SH-SY5Y (cell line): Measurements from ENCODE around the gene HTR1A.

Source experiments
- GATA2 ChIP-seq: IDR thresholded peaks from 2 replicates; pipeline ENCODE4 v1.6.1; 2011; ENCODE audit warnings: mild to moderate bottlenecking, low read depth, low read length
- GATA3 ChIP-seq: IDR thresholded peaks from 2 replicates; pipeline ENCODE4 v1.6.1; 2011; ENCODE audit warnings: low read depth, mild to moderate bottlenecking, low read length, moderate library complexity

The HTR1A gene

DNA sequence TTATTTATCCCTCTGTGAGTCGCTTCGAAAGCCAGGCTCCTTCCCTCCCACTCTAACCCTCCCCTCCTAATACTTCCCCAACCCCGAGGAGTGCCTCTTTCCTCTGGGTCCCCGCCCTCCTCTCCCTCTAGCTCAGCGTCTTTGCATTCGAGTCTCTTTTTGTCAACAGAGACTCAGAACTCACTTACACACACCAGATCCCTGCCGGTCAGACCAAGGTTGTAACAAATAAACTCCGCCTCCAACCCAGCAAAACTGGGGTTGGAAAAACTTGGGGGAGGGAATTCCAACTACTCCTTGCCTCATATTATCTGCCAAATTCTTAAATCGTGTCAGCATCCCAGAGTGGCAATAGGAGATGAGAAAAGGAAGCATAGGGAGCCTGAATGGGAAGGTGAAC, at the start of gene HTR1A:
HTR1A (minus strand) TSS at position 167 of the 400 bp plus-strand sequence. CDS start 726 bp downstream, outside the sequence.
- TF ChIP-seq GATA3 (no peak), GATA2 (no peak)

DNA sequence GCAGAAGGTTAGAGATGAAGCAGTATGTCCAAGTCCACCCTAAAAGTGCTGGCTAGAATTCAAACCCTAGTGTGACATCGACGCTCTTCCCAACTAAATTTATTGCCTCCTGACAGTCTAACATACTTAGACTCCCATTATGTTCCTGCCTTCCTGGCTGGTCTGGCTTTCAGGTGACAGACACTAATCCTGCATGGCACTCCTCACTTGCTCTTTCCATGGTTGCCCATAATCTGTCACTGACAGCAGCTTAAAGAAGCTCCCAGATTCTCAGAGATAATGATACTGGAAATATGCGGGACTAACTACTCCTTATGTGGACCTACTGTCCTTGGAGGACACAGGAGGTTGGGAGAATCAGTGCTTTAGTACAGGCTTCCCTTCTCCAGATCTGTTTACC, 41.7 kb upstream of the HTR1A start:
- no peak for TF ChIP-seq GATA3
- TF ChIP-seq GATA2 = no peak

DNA sequence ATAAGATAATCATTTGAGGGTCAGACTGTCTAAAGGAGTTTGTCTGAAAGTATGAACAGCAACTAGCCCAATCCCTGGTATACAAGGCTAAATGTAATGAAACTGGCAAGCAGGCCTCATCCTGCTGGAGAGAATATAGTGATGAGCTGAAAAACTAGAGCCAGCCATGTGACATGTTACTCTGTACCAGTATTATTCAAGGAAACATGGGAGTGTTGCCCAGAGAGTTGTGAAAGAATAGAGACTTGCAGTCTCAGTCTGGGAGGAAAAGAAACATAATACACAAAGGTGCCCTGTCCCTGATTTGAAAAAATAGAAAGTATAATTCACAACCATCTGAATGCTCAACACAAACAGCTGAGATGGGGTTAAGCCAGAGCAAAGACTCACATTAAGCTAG, 37.9 kb upstream of the HTR1A start:
- TF ChIP-seq GATA3 (no peak), GATA2 (no peak)

- no peak for TF ChIP-seq GATA3
- TF ChIP-seq GATA2 = no peak
Observed at GRCh38 chr5:63987053-63987452, 24.8 kb upstream of the HTR1A start.

- no peak for TF ChIP-seq GATA2
Observed at GRCh38 chr5:63981864-63982263, 19.6 kb upstream of the HTR1A start.

DNA sequence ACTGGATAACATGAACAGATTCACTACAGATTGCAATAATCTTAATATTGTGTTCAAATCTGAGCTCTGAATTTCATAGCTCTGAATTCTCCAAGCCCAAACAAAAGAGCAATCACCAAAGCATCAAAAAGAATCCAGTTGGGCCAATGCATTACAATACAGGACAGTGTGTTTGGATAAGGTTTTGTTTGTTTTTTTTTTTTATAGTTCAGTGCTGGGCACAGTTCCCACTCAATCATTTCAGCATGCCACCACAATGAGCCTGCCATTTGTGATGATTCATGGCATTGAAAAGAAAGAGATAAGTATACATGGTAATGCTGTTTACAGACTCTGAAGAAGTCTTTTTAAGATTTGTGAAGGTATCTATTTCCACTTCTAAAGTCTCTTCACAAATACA, 1.7 kb upstream of the HTR1A start:
- no peak for TF ChIP-seq GATA3
- TF ChIP-seq GATA2 = no peak

DNA sequence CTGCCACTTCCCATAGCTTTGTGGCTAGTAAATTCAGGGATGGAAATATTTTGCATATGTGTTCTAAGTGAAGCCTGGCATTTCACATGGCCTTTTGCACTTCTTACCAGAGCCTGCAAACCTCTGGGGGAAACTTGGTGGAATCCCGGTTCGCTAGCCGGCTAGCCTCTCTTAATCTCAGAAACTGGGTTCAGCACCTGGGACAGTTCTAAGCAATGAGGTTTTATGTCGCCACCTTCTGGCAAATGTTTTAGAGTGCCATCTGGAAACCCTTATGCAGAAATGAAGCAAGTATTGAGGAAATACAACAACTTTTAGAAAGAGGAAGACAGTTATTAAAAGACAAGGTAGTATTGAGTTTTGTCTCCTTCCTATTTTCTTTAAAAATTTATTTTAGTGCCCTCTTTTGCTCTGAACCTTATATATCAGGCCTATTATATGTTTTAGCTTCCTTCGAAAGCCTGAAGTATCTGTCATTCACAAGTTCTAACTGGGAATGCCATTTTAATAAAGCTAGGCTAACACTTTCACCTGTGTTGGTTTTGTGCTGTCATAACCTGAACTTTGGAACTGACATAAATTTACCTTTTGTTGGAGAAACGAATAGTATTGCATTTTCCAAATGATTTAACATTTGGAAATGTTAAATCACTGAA, 963 bp upstream of the HTR1A start:
- TF ChIP-seq GATA2 (no peak), GATA3 (no peak)

- TF ChIP-seq GATA3 (no peak), GATA2 (no peak)
Observed at GRCh38 chr5:63961598-63962161, 565 bp downstream of the HTR1A start.

- TF ChIP-seq GATA3 (no peak), GATA2 (no peak)
Observed at GRCh38 chr5:63961125-63961597, 1.1 kb downstream of the HTR1A start.

DNA sequence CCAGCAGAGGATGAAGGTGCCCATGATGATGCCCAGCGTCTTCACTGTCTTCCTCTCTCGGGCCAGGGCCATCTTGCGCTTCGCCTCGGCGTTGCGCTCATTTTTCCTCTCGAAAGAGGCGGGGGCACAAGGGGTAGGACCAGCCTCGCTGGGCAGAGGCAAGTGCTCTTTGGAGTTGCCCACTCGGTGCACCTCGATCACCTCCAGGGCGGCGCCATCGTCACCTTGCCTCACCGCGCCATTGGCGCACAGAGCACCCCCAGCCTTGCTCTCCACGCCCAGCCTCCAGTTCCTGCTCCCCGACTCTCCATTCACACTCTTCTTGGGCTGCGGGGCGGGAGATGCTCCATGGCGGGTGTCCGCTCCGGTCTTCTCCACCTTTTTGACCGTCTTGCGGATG, 1.6 kb downstream of the HTR1A start:
- TF ChIP-seq GATA3 (no peak), GATA2 (no peak)

DNA sequence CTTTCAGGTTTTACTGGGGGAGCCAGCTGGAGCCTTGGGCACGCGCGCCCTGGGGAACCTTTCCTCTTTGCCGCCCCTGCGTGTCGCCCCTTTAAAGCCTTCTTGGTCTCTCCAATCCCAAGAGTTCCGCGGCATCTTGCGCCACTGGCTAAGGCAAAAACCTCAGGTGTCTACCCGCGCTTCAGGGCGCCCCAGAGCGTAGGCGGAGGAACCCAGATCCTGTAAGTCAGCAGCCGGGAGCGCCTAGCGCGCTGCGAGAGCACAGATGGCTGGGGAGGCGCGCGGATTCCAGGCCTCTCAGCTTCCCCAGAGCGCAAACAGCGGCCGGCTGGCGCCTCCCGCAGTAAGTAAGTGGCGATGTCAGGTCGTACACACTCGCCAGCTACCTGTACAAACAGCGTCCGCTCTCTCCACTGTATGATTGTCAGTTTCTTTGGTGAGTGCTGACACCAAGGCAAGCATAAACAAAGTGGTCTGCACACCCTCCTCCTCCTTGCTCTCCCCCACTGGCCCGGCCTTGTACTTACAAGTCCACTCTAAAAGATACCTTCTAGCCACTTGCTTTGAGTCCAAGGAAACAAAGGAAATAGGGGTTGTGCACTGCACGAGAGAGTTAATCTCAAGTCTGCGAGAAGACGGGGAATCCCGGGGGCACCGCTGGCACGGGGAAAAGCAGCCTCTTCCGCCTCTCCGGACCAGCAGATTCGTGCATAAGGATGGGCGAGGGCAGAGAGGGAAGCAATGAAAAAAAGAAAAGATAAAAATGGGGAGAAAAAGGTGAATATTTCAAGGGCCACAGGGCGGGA, 2.9 kb downstream of the HTR1A start:
- TF ChIP-seq GATA3 (no peak), GATA2 (no peak)

DNA sequence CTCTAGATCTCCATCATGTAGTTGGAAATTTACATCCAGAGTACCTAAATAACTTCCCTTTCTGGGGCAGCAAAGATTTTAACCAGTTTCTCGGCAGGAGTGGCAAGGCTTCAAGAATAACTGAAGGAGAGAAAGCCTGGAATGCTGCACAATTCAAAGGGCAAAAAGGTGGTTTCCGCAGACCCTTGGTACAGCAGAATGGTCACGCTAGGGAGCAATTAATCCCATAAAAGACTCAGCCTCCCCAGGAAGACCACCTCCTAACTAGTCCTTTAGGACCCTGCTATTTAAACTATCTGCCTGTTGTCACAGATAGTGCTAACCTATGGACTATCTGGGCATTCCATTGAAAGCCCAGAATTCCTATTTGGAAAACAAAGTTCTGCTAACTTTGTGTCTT, 3.6 kb downstream of the HTR1A start:
- TF ChIP-seq GATA3 = no peak
- TF ChIP-seq GATA2 = no peak

- TF ChIP-seq GATA3 (no peak), GATA2 (no peak)
Observed at GRCh38 chr5:63957617-63958016, 4.6 kb downstream of the HTR1A start.

- no peak for TF ChIP-seq GATA2
- TF ChIP-seq GATA3 = no peak
Observed at GRCh38 chr5:63953217-63953616, 9.0 kb downstream of the HTR1A start.

DNA sequence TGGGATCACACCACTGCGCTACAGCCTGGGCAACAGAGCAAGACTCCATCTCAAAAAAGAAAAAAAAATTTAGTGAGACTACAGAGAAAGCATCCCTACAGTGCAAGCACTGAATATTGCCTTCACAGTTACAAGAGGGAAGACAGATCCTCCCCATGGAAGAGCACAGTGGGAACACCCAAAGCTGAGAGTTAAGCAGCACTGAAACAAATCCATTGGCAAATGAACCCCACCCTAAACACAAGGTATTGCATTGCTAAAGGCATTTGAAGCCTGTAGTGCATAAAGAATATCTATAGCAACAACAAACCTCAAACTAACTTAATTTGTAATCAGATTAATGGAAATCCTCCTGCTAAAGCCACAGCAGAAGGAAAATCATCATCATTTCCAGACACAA, 27.1 kb downstream of the HTR1A start:
- TF ChIP-seq GATA2 = no peak
- no peak for TF ChIP-seq GATA3

DNA sequence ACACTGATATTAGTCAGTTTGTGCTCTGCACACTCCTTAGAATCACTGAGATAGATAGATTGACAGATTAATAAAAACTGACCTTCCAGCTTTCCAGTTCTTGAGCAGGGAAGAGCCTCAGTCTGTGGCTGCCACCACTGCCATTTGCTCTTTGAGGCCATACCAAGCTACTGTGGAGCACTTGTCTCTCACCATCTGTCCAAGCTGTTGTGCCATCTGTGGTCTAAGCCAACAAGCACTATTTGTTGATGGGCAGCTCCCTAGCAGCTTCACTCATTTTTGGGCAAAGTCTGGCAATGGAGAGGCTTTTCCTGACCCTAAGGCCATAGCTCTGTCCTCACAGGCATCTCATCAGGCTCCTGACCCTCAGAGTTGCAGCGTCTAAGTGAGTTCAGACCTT, 30.4 kb downstream of the HTR1A start:
- TF ChIP-seq GATA2 (no peak), GATA3 (no peak)
